SKM-1 treated with dmso at 0.1 percent for 144 hours (cell line): Measurements from ENCODE around the gene LRP1B.
"Not testable (repeated sequence)": the region's sequence is repeated elsewhere in the genome, so short reads cannot be mapped to it uniquely, and the experiment has no call there.

Source experiments
- DNase-seq: peaks from one replicate; lab custom pipeline; 2025; ENCODE audit not compliant: unreplicated experiment; lab: John Stamatoyannopoulos, UW

LRP1B gene

DNA sequence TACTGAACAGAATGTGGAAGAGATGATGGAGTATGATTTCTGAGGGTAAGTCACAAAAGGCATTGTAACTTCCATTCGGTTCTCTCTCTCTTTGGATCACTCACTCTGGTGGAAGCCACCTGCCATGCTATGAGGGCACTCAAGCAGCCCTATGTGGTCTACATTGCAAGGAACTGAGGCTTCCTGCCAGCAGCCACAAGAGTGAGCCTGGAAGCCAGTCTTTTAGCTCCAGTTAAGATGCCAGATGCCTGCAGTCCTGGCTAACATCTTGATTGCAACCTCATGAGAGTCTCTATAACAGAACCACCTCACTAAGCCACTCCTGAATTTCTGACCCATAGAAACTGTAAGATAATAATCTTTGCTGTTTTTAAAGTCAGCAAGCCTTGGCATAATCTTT lies 935.7 kb downstream of the LRP1B start:
- no peak for DNase-seq

GRCh38 chr2:141187075-141187439 lies 943.8 kb downstream of the LRP1B start:
- no peak for DNase-seq

DNA sequence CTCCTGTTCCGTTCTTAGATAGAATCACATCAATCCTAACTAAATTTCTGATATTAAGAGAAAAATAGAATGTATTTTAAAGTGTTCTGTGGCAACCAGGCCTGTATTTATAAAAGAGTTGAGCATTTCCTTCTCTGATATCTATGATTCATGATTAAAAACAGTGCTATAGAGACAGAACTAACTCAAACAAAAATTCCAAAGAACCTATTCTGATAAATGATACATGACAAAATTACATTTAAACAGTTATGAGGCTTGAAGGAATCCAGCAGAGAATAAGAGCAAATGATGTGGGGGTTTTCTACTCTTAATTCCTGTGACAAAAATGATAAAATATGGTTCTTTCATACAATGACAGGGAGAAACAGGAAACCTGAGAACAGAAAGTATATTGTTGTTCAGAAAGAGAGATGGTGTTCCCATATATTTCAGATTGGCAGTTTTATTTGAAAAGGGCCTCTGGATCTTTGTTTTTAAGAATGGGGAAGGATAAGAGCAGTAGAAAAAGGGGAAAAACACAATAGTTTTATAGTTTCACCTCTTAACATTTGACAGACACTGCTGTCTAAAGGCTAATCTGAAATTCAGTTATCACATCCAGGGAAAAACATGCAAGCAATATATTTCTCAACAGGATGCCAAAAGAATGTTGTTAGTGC lies 944.3 kb downstream of the LRP1B start:
- no peak for DNase-seq

- DNase-seq, result no peak
Measured at GRCh38 chr2:141182246-141182645, 948.6 kb downstream of the LRP1B start.

GRCh38 chr2:141169117-141169516 lies 961.7 kb downstream of the LRP1B start:
- DNase-seq, result not testable (repeated sequence)

DNA sequence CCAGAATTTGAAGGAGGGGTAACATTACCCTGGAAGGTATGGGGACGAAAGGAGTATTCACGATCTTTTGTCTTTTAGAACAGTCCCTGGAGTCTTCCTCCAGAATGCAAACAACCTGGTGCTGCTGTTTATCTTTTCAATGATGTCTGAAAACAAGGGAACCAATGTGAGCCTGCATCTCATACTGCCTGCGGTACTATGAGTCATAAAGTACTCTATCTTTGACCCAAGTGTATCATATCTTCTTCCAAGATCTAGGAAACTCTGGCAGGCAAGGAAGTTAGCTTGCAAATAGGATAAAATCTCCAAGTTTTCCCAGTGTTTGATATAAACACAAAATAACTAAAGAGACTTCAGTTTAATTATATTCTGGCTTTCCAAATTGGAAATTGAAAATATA lies 968.5 kb downstream of the LRP1B start:
- DNase-seq, result no peak

- no peak for DNase-seq
Measured at GRCh38 chr2:141151611-141152286, 979.1 kb downstream of the LRP1B start.

DNA sequence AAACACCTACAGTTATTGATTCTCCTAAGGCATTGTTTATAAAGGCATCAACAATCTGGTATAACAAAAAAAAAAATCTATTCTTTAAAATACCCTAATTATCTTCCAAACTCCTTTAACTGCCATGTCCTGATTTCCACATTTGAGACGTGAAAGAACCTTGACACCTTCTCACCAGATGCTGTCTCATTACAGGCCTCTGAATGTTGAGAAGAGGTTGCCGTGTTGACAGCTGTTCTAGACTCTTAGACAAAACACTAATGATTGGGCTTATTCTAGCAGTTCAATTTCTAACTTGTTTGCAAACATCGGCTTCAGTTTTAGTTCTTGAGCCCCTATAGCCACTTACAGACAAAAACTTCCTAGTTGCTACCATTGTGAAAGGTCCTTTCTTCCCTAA lies 988.8 kb downstream of the LRP1B start:
- no peak for DNase-seq

DNA sequence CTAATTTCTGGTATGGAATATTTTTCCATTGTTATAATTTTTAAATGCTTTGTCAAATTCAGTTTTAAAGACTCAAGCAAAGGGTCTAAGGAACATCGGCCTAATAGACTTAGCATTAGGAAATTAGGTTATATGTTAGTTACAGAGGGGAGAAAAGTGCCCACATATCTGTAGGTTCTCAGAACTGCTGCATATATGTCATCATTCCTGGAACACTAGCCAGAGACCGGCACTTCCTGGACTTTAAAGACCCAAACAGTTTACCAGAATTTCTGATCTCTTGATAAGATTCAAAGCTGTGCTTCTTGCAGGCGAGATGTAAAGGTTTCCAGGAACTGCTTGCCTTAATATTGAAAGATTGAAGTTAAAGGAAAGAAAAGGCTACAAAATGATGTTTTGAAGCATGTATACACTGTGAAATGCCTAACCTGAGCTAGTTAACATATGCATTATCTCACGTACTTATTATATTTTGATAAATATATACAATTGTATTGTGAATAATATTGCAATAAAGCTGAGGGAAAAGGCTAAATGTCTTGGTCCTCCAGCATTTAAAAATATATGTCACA lies 993.6 kb downstream of the LRP1B start:
- DNase-seq, result no peak

GRCh38 chr2:141133883-141134282 lies 996.9 kb downstream of the LRP1B start:
- DNase-seq, result no peak

DNA sequence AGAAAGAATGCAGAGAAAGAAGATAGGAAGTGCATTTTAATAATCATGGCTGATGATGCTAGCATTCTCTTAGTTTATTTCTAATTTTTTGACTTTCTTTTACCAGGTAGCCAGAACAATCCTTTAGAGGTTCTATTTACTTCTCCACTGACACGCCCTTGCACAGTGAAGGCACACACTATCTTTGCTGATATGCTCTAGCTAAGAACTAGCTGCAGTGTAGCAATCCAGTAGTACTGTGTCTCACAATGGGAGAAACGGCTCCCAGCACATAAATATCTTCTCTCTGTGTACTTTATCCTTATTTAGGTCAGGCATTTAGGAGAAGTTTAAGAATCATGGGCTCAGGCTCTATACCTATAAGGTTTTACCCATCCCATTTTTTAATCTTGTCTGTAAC lies 1005.4 kb downstream of the LRP1B start:
- DNase-seq, result no peak

DNA sequence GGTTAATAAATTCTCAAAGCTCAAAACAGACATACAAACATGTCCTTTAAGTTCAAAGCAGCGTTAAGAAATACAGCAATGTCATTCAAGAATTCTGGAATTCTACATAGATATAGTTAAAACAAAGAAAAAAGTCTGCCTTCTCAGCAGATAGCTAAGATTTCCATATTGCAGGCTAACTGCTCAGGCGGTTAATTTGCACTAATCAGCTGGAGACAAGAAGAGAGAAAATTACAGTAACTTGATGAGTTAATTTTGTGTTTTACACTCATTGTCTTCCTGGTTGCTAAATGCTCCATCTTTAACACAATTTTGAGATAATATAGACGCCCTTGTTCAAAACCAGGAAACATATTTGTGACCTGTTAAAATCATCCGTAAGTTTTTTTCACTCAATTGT lies 1012.0 kb downstream of the LRP1B start:
- no peak for DNase-seq

DNA sequence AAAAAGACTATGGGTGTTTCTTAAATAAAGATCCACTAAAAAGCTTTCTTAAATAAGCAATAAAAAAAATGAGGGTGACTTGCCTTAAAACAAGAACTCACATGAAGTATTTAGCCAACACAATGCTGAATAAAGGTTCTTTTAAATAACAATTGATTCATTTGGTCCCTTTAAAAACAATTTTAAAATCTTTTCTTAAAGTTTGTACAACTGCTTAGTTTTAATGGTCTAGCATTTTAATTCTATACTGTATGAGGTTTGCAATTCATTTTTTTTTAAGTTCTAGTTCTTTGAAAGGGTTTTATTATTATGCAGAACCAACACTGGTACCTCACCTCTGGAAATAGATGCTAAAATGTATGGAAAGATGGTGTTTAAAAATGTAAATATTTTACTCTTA lies 1017.5 kb downstream of the LRP1B start:
- DNase-seq, result no peak

- DNase-seq, result no peak
Measured at GRCh38 chr2:141109633-141110032, 1021.2 kb downstream of the LRP1B start.

GRCh38 chr2:141105763-141106162 lies 1025.1 kb downstream of the LRP1B start:
- no peak for DNase-seq

DNA sequence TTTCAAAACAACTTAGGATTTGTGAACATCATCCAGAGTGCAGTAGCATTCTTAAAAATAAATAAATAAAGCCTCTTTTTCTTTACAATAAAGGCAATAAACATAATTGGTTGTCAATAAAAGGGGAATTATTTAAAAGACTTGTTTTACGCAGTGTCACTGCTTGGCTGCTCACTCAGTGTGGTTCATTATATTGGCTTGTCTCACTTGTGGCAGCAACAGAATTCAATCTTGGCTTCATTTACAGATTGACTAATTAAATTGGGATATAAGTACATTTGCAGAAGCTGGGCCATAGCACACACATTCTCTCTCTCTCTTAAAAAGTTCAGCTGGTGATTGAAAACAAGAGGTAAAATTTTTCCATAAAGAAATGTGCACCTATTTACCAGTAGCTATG lies 1027.6 kb downstream of the LRP1B start:
- no peak for DNase-seq

- no peak for DNase-seq
Measured at GRCh38 chr2:141079231-141079630, 1051.6 kb downstream of the LRP1B start.

- no peak for DNase-seq
Measured at GRCh38 chr2:141075753-141076152, 1055.1 kb downstream of the LRP1B start.

DNA sequence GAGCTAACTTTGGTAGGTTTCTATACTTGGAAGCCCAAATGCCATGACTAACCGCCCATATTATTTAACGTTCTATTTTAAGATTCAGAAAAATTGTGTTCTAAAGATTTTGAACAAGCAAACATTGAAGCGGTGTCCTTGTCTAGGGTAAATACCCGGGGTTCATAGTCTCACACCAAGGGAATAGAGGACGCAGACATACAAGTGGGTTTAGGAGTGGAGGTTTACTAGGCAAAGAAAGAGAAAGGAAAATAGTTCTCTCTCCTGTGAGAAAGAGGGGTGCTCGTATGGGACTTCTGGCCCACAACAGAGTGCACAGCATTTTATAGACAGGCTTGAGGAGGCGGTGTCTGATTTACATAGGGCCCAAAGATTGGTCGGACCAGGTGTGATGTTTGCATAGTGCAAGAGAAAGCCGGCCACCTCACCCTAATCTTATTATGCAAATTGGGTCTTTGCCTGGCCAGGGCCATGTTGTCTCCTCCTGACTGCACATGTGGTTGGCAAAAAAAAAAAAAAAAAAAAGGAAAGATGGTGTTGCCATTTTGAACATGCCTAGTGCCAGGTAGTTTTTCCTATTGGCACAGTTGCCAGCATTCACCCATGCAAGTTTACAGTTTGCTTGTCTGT lies 1062.6 kb downstream of the LRP1B start:
- no peak for DNase-seq

- no peak for DNase-seq
Measured at GRCh38 chr2:141065042-141065441, 1065.8 kb downstream of the LRP1B start.

DNA sequence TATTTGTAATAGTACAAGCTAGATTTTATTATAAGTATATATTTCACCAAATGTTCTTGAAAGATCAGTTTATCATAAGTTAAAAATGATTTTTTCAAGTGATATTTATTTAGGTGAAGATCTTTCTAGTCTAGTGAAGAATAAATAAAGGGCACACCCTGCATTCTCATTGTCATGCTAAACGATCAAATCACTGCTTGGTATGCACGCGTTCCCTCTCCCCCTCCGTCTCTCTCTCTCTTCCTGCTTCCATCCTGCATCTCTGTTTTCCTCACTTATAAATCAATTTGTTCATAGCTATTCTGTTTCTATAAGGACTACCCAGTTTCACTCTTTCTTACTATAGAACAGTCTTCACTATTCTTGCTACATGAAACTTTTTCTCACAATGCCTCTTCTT lies 1067.4 kb downstream of the LRP1B start:
- DNase-seq, result no peak

- no peak for DNase-seq
Measured at GRCh38 chr2:141062443-141062842, 1068.4 kb downstream of the LRP1B start.
